HL-60 (cell line): ENCODE results near the gene SIGLEC11.
A peak's percentile ranks its signal among the peaks of the same experiment; 100 is the strongest.
"Not testable (repeated sequence)": the region's sequence is repeated elsewhere in the genome, so short reads cannot be mapped to it uniquely, and the experiment has no call there.

ENCODE experiments used
- DNase-seq, 2 experiments: peaks; one replicate each; pipeline ENCODE4 v3.0.0-alpha.2; 2010 to 2020; ENCODE audit warnings: low read depth in 1 of 2, low spot score in 1 of 2
- H3K27ac ChIP-seq: fragments of 250-450 bp; sonication (Bioruptor Pico); replicated peaks from 2 replicates; pipeline ENCODE4 v1.5.1; 2020; ENCODE audit warnings: mild to moderate bottlenecking, moderate library complexity
- H3K27me3 ChIP-seq: fragments of 250-450 bp; sonication (Bioruptor Pico); 2 replicates; pipeline ENCODE4 v1.5.1; 2021; ENCODE audit warnings: mild to moderate bottlenecking, moderate library complexity; ENCODE audit not compliant: insufficient read depth, poor library complexity, severe bottlenecking
- H3K4me3 ChIP-seq: replicated peaks from 2 replicates; pipeline ENCODE4 v1.5.1; 2011; ENCODE audit warnings: mild to moderate bottlenecking, control low read depth, low read length; ENCODE audit not compliant: insufficient read depth
- GABPA ChIP-seq: IDR thresholded peaks from 2 replicates; pipeline ENCODE4 v1.6.1; 2012; ENCODE audit warnings: low read depth
- POLR2AphosphoS5 ChIP-seq: IDR thresholded peaks from 2 replicates; pipeline ENCODE4 v1.6.1; 2012; ENCODE audit warnings: low read depth
- SPI1 ChIP-seq: IDR thresholded peaks from 2 replicates; pipeline ENCODE4 v1.6.1; 2012; ENCODE audit warnings: low read depth, mild to moderate bottlenecking, borderline replicate concordance
- long read RNA-seq: library from polyadenylated mRNA; unstranded; transcript quantifications from one replicate; pipeline ENCODE4 v2.0.0, GENCODE V29; 2020
- TF ChIP-seq, protein P1 (sequence below): IDR thresholded peaks from 2 replicates; pipeline ENCODE4 v1.6.1; 2012; ENCODE audit warnings: low read depth; ENCODE audit not compliant: insufficient replicate concordance
- TF ChIP-seq, protein P2 (sequence below): IDR thresholded peaks from one replicate; pipeline ENCODE4 v1.5.1; 2011; ENCODE audit warnings: low read length, control low read depth, inconsistent platforms; ENCODE audit not compliant: insufficient read depth

Gene SIGLEC11, protein sequence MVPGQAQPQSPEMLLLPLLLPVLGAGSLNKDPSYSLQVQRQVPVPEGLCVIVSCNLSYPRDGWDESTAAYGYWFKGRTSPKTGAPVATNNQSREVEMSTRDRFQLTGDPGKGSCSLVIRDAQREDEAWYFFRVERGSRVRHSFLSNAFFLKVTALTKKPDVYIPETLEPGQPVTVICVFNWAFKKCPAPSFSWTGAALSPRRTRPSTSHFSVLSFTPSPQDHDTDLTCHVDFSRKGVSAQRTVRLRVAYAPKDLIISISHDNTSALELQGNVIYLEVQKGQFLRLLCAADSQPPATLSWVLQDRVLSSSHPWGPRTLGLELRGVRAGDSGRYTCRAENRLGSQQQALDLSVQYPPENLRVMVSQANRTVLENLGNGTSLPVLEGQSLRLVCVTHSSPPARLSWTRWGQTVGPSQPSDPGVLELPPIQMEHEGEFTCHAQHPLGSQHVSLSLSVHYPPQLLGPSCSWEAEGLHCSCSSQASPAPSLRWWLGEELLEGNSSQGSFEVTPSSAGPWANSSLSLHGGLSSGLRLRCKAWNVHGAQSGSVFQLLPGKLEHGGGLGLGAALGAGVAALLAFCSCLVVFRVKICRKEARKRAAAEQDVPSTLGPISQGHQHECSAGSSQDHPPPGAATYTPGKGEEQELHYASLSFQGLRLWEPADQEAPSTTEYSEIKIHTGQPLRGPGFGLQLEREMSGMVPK
- long read RNA-seq = 0 reads

DNA sequence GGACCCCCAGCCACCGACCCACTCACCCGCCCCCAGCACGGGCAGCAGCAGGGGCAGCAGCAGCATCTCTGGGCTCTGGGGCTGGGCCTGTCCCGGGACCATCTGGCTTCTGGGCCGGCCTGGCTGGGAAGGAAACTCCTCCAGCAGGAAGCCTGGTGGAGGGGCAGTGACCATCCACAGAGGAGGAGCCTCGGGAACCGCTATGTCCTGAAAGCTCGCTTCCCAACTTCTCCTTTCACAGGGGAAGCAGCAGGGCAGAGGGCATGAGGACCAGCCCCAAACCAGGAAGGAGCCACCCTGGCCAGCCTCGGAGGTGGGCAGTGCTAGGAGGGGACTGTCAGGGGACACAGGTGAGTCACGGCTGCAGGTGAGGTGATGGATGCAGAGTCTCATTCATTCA, at the start of gene SIGLEC11:
Gene SIGLEC11 (minus strand): TSS at position 193 of the 400 bp plus-strand sequence. CDS start 91 bp downstream, at position 102.
- H3K27me3 ChIP-seq, H3K4me3 ChIP-seq, DNase-seq, H3K27ac ChIP-seq: not testable (repeated sequence)

DNA sequence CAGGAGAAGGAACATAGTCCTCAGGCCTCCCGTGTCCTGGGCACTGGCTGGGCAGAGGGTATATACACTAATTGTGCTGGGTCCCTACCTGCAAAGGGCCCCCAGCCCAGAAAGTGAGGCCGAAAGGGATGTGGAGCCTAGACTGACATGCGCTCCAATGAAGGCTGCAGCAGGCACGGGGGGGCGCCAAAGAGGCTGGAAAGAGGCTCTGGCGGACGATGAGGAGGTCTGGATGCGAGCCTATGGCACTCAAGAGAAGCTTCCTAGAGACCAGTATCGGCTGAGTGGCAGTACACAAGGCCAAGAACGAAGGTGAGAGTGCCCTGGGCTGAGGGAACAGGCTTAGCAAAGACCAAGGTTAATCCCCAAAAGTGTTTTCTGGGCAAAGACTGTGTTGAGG, 47.6 kb upstream of the SIGLEC11 start:
- Histone ChIP-seq H3K27ac (no peak overlapping the region), H3K4me3 (no peak overlapping the region), H3K27me3 (no peaks in the 10 kb centered on the region)
- DNase-seq = peak in 1 of 2 experiments; percentile 18
- TF ChIP-seq SPI1 = no peak

DNA sequence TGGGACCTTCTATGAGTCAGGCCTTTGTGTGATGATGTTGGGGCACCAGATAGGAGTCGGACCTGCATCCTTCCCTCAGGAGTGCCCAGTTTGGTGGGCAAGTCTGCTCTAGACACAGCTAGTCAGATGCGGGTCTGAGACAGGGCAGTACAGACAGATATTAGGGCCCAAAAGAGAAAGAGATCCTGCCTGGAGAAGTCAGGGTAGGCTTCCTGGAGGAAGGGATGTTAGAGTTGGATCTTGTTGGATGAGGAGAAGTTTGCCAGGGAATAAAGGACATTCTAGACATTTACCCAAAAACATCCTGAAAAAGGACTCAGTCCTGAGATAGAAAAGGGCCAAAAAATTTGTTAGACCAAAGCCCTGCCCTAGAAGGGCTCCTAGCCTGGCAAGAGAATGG, 47.0 kb upstream of the SIGLEC11 start:
- H3K27me3 ChIP-seq = no peaks in the 10 kb centered on the region
- H3K4me3 ChIP-seq = no peak overlapping the region
- TF ChIP-seq GABPA (no peak), SPI1 (no peak), POLR2AphosphoS5 (no peak)
- TF ChIP-seq, protein P1, sequence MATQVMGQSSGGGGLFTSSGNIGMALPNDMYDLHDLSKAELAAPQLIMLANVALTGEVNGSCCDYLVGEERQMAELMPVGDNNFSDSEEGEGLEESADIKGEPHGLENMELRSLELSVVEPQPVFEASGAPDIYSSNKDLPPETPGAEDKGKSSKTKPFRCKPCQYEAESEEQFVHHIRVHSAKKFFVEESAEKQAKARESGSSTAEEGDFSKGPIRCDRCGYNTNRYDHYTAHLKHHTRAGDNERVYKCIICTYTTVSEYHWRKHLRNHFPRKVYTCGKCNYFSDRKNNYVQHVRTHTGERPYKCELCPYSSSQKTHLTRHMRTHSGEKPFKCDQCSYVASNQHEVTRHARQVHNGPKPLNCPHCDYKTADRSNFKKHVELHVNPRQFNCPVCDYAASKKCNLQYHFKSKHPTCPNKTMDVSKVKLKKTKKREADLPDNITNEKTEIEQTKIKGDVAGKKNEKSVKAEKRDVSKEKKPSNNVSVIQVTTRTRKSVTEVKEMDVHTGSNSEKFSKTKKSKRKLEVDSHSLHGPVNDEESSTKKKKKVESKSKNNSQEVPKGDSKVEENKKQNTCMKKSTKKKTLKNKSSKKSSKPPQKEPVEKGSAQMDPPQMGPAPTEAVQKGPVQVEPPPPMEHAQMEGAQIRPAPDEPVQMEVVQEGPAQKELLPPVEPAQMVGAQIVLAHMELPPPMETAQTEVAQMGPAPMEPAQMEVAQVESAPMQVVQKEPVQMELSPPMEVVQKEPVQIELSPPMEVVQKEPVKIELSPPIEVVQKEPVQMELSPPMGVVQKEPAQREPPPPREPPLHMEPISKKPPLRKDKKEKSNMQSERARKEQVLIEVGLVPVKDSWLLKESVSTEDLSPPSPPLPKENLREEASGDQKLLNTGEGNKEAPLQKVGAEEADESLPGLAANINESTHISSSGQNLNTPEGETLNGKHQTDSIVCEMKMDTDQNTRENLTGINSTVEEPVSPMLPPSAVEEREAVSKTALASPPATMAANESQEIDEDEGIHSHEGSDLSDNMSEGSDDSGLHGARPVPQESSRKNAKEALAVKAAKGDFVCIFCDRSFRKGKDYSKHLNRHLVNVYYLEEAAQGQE = no peak
- TF ChIP-seq, protein P2, sequence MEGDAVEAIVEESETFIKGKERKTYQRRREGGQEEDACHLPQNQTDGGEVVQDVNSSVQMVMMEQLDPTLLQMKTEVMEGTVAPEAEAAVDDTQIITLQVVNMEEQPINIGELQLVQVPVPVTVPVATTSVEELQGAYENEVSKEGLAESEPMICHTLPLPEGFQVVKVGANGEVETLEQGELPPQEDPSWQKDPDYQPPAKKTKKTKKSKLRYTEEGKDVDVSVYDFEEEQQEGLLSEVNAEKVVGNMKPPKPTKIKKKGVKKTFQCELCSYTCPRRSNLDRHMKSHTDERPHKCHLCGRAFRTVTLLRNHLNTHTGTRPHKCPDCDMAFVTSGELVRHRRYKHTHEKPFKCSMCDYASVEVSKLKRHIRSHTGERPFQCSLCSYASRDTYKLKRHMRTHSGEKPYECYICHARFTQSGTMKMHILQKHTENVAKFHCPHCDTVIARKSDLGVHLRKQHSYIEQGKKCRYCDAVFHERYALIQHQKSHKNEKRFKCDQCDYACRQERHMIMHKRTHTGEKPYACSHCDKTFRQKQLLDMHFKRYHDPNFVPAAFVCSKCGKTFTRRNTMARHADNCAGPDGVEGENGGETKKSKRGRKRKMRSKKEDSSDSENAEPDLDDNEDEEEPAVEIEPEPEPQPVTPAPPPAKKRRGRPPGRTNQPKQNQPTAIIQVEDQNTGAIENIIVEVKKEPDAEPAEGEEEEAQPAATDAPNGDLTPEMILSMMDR = no peak
- no peak for DNase-seq
- H3K27ac ChIP-seq = no peak overlapping the region

DNA sequence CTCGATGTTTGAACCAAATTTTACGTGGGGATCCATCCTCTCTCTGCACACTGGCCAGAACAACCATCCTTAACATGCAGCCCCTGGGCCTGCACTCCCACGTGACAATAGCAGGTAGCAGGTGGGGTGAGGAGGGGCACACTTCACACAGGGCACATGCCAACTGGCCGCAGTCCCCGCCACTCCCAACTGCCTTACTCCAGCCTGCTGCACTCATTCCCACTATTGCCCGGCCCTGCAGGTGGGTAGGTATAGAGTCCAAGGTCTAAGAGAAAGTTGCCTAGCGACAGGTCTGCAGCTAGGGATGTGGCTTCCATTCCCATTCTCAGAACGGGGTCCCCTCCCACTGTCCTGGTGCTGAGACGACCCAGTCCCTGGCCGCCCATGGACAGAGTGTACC, 46.2 kb upstream of the SIGLEC11 start:
- TF ChIP-seq, protein P2 = no peak
- TF ChIP-seq POLR2AphosphoS5 (no peak), GABPA (no peak)
- TF ChIP-seq, protein P1 = no peak
- DNase-seq = no peak
- H3K4me3 ChIP-seq = no peak overlapping the region

DNA sequence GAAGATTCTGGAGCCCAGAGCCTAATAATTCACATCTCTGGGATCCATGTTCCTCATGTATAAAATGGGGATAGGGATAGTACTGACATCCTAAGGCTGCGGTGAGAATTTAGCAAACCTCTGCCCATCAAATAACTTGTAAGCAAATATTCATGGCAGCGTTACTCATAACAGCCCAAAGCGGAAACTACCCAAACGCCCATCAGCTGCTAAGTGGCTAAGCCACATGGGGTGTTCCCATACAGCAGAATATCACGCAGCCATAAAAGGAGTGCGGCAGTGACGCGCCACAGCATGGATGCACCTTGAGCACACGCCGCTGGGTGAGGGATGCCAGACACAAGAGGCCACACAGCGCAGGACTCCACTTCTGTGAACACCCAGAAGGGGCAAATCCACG, 44.5 kb upstream of the SIGLEC11 start:
- Histone ChIP-seq H3K27me3 (no peaks in the 10 kb centered on the region), H3K27ac (no peak overlapping the region), H3K4me3 (no peak overlapping the region)
- TF ChIP-seq POLR2AphosphoS5 (no peak), GABPA (no peak), SPI1 (no peak)
- TF ChIP-seq, protein P2 = no peak
- TF ChIP-seq, protein P1 = no peak
- no peak for DNase-seq

More for the DNA sequence above, 46.2 kb upstream of the SIGLEC11 start:
- Histone ChIP-seq H3K27ac (no peak overlapping the region), H3K27me3 (no peaks in the 10 kb centered on the region)
